Loucy (cell line): ENCODE measurements around the gene CCDC66.

ENCODE experiments used
- H2AFZ ChIP-seq: fragments of 200-600 bp; sonication (generic); 2 replicates; pipeline ENCODE4 v1.6.0; 2016; ENCODE audit warnings: antibody characterized with exemption, mild to moderate bottlenecking, low read length, moderate library complexity
- H3F3A ChIP-seq: fragments of 200-600 bp; 2 replicates; pipeline ENCODE4 v1.6.0; 2016; ENCODE audit warnings: antibody characterized with exemption, low read depth, mild to moderate bottlenecking
- H3K27me3 ChIP-seq: fragments of 200-600 bp; sonication (generic); 2 replicates; pipeline ENCODE4 v1.6.1; 2014; ENCODE audit warnings: low read length, mild to moderate bottlenecking; ENCODE audit not compliant: insufficient read depth, poor library complexity, severe bottlenecking
- H3K36me3 ChIP-seq: fragments of 200-600 bp; sonication (generic); 2 replicates; pipeline ENCODE4 v1.6.1; 2016; ENCODE audit warnings: low read length; ENCODE audit not compliant: insufficient read depth
- H3K4me1 ChIP-seq: fragments of 200-600 bp; sonication (generic); 2 replicates; pipeline ENCODE4 v1.5.1; 2014; ENCODE audit warnings: low read length, mild to moderate bottlenecking; ENCODE audit not compliant: insufficient read depth, poor library complexity, severe bottlenecking
- H3K4me2 ChIP-seq: fragments of 200-600 bp; sonication (generic); 2 replicates; pipeline ENCODE4 v1.6.0; 2014; ENCODE audit warnings: antibody characterized with exemption, low read length, low read depth, mild to moderate bottlenecking; ENCODE audit not compliant: poor library complexity, severe bottlenecking
- H3K4me3 ChIP-seq: fragments of 200-600 bp; sonication (generic); 2 replicates; pipeline ENCODE4 v1.5.1; 2014; ENCODE audit warnings: low read length, mild to moderate bottlenecking, mixed read lengths; ENCODE audit not compliant: poor library complexity, severe bottlenecking
- H3K79me2 ChIP-seq: fragments of 200-600 bp; sonication (generic); 2 replicates; pipeline ENCODE4 v1.6.1; 2014; ENCODE audit warnings: low read length; ENCODE audit not compliant: insufficient read depth
- H3K9ac ChIP-seq: fragments of 200-600 bp; sonication (generic); 2 replicates; pipeline ENCODE4 v1.6.0; 2014; ENCODE audit warnings: mild to moderate bottlenecking, low read depth, low read length, moderate library complexity; ENCODE audit not compliant: poor library complexity, severe bottlenecking
- H3K9me2 ChIP-seq: fragments of 200-600 bp; sonication (generic); replicated peaks from 2 replicates; pipeline ENCODE4 v1.6.1; 2016; ENCODE audit warnings: low read depth, low read length, mixed read lengths
- H3K9me3 ChIP-seq: fragments of 200-600 bp; sonication (generic); 2 replicates; pipeline ENCODE4 v1.6.1; 2014; ENCODE audit warnings: mild to moderate bottlenecking, antibody characterized with exemption, low read length, low read depth; ENCODE audit not compliant: insufficient read depth
- H4K20me1 ChIP-seq: fragments of 200-600 bp; sonication (generic); 2 replicates; pipeline ENCODE4 v1.6.0; 2014; ENCODE audit warnings: antibody characterized with exemption, low read length, mild to moderate bottlenecking; ENCODE audit not compliant: insufficient read depth, poor library complexity, severe bottlenecking
- EZH2phosphoT487 ChIP-seq: fragments of 200-600 bp; IDR thresholded peaks from 2 replicates; pipeline ENCODE4 v1.6.1; 2018; ENCODE audit warnings: antibody characterized with exemption, mild to moderate bottlenecking, moderate library complexity, borderline replicate concordance
- TF ChIP-seq, protein P1 (sequence below): fragments of 200-600 bp; sonication (generic); conservative IDR thresholded peaks from 2 replicates; pipeline ENCODE4 v1.5.1; 2014; ENCODE audit warnings: mild to moderate bottlenecking, antibody characterized with exemption, low read length

Gene CCDC66

DNA sequence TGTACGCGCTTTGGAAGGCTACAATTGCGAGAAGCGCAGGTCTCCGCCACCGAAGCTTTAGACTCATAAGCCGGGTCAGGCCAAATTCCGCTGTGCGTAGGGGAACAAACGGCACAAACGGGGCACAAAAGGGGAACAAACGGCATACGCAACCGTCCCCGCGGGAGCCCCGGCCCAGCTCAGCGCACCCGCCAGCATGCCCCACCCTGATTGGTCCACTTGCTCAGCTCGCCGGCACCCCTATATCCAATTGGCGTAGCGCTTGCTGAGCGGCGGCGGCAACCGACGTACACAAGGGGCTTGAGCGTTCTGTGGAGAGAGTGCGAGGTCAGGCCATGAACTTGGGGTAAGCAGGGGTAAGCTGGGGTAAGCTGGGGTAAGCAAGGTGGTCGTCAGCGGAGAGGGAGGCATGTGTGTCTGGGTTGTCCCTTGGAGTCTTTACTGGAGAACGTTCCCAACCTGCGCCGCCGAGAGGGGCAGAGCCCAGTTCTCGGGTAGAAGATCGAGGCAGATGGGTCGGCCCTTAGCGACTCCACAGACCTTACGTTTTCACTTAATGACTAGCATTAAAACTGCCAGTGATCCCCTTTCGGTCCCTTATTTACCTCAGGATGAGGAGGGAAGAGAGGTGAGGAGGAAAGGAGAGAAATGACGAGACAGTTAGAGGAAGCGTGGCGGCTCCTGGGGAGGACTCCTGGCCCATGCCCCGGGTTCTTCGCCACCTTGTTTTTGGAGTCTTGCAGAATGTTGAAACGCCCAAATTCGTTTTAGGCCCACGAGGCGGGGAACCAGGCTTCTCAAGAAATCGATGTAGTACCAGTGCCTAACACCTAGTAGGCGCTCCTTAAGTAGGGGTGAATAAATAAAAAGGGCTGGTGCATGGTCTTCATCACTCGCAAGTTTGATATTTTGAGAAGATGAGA, at the start of gene CCDC66:
TSS of gene CCDC66 (plus strand) at position 268 of the 923 bp plus-strand sequence. CDS start at position 336, 68 bp downstream.
- H3K9ac ChIP-seq, result peak within 1 kb of the TSS; percentile 92
- H4K20me1 ChIP-seq, result peaks cover 28% of the 10 kb centered on the region
- H2AFZ ChIP-seq, result peak within 1 kb of the TSS; percentile 99
- H3F3A ChIP-seq, result no peaks in the 10 kb centered on the region; the same call in 1 of the 2 replicates
- no peaks in the 10 kb centered on the region; the same call in none of the 2 replicates for H3K36me3 ChIP-seq
- H3K79me2 ChIP-seq, result peaks cover 47% of the 10 kb centered on the region
- H3K4me2 ChIP-seq, result peak within 1 kb of the TSS; percentile 87
- TF ChIP-seq, protein P1, sequence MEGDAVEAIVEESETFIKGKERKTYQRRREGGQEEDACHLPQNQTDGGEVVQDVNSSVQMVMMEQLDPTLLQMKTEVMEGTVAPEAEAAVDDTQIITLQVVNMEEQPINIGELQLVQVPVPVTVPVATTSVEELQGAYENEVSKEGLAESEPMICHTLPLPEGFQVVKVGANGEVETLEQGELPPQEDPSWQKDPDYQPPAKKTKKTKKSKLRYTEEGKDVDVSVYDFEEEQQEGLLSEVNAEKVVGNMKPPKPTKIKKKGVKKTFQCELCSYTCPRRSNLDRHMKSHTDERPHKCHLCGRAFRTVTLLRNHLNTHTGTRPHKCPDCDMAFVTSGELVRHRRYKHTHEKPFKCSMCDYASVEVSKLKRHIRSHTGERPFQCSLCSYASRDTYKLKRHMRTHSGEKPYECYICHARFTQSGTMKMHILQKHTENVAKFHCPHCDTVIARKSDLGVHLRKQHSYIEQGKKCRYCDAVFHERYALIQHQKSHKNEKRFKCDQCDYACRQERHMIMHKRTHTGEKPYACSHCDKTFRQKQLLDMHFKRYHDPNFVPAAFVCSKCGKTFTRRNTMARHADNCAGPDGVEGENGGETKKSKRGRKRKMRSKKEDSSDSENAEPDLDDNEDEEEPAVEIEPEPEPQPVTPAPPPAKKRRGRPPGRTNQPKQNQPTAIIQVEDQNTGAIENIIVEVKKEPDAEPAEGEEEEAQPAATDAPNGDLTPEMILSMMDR, result peak; percentile 80
- TF ChIP-seq EZH2phosphoT487, result no peak
- H3K27me3 ChIP-seq, result no peaks in the 10 kb centered on the region
- peaks cover 25% of the 10 kb centered on the region for H3K4me1 ChIP-seq
- H3K9me2 ChIP-seq, result no peaks in the 10 kb centered on the region
- peak within 1 kb of the TSS; percentile 96 for H3K4me3 ChIP-seq
- H3K9me3 ChIP-seq, result no peaks in the 10 kb centered on the region

DNA sequence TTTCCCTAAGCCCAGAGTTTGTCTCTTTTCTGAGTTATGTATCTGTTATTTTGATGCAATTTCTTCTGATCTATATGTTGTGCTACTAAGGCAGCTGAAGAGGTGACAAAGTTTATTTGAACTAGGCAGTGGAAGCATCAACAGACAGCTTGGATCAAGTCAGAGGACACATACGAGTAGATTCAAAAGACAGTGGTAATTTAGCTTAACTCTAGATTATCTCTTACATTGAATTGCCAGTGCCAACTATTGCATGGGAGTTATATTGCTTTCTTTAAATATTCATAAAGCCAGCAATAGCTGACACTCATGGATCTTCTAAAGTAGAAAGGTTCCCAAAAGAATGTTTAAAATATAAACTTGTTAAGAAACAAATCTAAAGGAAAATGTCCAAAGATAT, 37.3 kb upstream of the CCDC66 start:
- TF ChIP-seq, protein P1, result no peak
- TF ChIP-seq EZH2phosphoT487, result no peak
- Histone ChIP-seq H3K4me2 (no peak overlapping the region), H3K9ac (no peak overlapping the region), H3K36me3 (no peaks in the 10 kb centered on the region), H3K27me3 (no peaks in the 10 kb centered on the region), H3F3A (no peaks in the 10 kb centered on the region), H3K4me1 (no peaks in the 10 kb centered on the region), H2AFZ (no peak overlapping the region), H3K9me2 (no peaks in the 10 kb centered on the region), H3K9me3 (no peaks in the 10 kb centered on the region), H4K20me1 (no peaks in the 10 kb centered on the region), H3K4me3 (no peak overlapping the region), H3K79me2 (no peaks in the 10 kb centered on the region)

DNA sequence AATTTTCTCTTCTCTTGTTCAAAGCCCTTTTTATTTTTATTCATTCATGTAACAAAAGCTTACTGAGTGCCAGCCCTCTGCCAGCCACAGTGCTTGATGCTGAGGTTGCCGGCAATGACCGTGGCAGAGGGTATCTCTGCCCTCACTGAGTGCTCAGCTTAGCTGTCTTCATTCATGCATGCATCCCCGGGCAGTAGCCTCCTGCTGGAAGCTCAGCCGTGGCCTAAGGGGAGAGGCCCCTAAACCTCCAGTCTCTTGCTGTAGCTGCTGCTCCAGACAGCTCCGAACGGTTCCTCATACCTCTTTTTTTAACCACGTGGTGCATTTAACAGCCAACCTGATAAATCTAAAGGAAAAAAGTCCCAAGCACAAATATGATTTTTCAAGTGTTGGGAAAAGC, 34.6 kb upstream of the CCDC66 start:
- no peaks in the 10 kb centered on the region for H3K27me3 ChIP-seq

More for the DNA sequence above, 34.6 kb upstream of the CCDC66 start:
- no peak overlapping the region for H3K9ac ChIP-seq
- no peaks in the 10 kb centered on the region for H3K4me1 ChIP-seq
- TF ChIP-seq, protein P1, result no peak
- TF ChIP-seq EZH2phosphoT487, result no peak
- H4K20me1 ChIP-seq, result no peaks in the 10 kb centered on the region
- no peak overlapping the region for H3K4me3 ChIP-seq
- no peaks in the 10 kb centered on the region for H3K9me2 ChIP-seq
- H3K36me3 ChIP-seq, result no peaks in the 10 kb centered on the region
- H3K79me2 ChIP-seq, result no peaks in the 10 kb centered on the region
- no peaks in the 10 kb centered on the region for H3F3A ChIP-seq
- H3K9me3 ChIP-seq, result no peaks in the 10 kb centered on the region
- H2AFZ ChIP-seq, result no peak overlapping the region
- H3K4me2 ChIP-seq, result no peak overlapping the region
